Epithelial cell of umbilical artery (primary cell): ENCODE measurements around the gene CCM2L. TPM values are rescaled to one million over a fixed set of nuclear protein-coding genes. Genes with fewer than 3 reads are reported as not detected.

Experiments
- total RNA-seq: library from RNA; depleted of rRNA; stranded (reverse); fragments of >200 nt; gene quantifications from 2 replicates; pipeline ENCODE4 v1.2.3, GENCODE V29; 2014

Gene CCM2L
- 5.5 and 9.1 TPM in 2 replicates for total RNA-seq

GRCh38 chr20:32010101-32010500 lies at the start of gene CCM2L:
CCM2L (plus strand) TSS chr20:32010438; CDS start chr20:32010455, 17 bp downstream.

DNA sequence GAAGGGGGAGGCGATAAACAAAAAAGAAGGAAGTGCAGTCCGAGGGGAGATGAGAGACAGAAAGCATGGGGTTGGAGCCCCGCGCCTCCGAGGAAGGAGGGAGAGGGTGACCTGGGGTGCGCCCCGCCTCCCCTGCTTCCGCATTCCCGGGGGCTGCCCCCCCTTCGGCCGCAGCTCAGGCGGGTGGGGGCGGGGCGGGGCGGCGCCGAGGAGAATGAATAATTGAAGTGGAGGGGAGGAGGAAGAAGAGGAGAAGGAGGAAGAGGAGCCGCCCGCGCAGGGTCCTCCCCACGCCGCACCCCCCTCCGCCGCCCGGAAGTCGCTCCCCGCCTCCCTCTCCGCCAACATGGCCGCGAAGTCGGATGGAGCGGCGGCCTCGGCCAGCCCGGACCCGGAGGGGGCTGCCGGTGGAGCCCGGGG lies 42.4 kb upstream of the CCM2L start, which contains the start of gene XKR7:
Gene XKR7, plus strand, starts transcription at position 322 of the 420 bp plus-strand sequence. Its CDS starts 25 bp downstream, at position 347.

GRCh38 chr20:32052090-32052777 lies 42.0 kb downstream of the CCM2L start, which contains the start of gene HCK:
HCK (plus strand) TSS chr20:32052242.

Other genes with a start within 250 kb of the CCM2L start
- 0.15 and 0.32 TPM in 2 replicates for gene MYLK2, start 191.1 kb upstream of the CCM2L start, total RNA-seq
- gene FOXS1, start 164.8 kb upstream of the CCM2L start, total RNA-seq = not detected in 2 replicates
- not detected in 2 replicates for gene DUSP15, start 139.9 kb upstream of the CCM2L start, total RNA-seq
- not detected in 2 replicates for gene TTLL9, start 139.8 kb upstream of the CCM2L start, total RNA-seq
- 5.2 and 6.8 TPM in 2 replicates for gene PDRG1, start 58.4 kb upstream of the CCM2L start, total RNA-seq
- gene XKR7, start 42.3 kb upstream of the CCM2L start, total RNA-seq = not detected in 2 replicates
- not detected in 2 replicates for gene HCK, start 41.8 kb downstream of the CCM2L start, total RNA-seq
- 18.2 and 26.1 TPM in 2 replicates for gene TM9SF4, start 99.3 kb downstream of the CCM2L start, total RNA-seq
- 3.2 TPM in 2 replicates for gene PLAGL2, start 197.3 kb downstream of the CCM2L start, total RNA-seq
- gene POFUT1, start 197.4 kb downstream of the CCM2L start, total RNA-seq = 31.8 and 32.7 TPM in 2 replicates